GM23248 (cell line): ENCODE measurements around the gene ATF6. TPM values are rescaled to one million over a fixed set of nuclear protein-coding genes. Genes with fewer than 3 reads are reported as not detected.

Experiments
- DNase-seq: peaks from one replicate; pipeline ENCODE4 v3.0.0-alpha.2; 2015
- H2AFZ ChIP-seq: fragments of 200-600 bp; sonication (generic); 2 replicates; pipeline ENCODE4 v1.6.1; 2016; ENCODE audit warnings: antibody characterized with exemption
- H3F3A ChIP-seq: fragments of 200-600 bp; sonication (generic); 2 replicates; pipeline ENCODE4 v1.6.1; 2016; ENCODE audit warnings: mild to moderate bottlenecking, antibody characterized with exemption, mixed run types; ENCODE audit not compliant: insufficient read depth
- H3K27ac ChIP-seq: fragments of 200-600 bp; sonication (generic); 2 replicates; pipeline ENCODE4 v1.5.1; 2016; ENCODE audit warnings: mild to moderate bottlenecking
- H3K27me3 ChIP-seq: fragments of 200-600 bp; sonication (generic); replicated peaks from 2 replicates; pipeline ENCODE4 v1.6.1; 2016; ENCODE audit warnings: mild to moderate bottlenecking; ENCODE audit not compliant: insufficient read depth
- H3K36me3 ChIP-seq: fragments of 200-600 bp; sonication (generic); 2 replicates; pipeline ENCODE4 v1.6.1; 2016; ENCODE audit warnings: low read depth, mild to moderate bottlenecking
- H3K4me1 ChIP-seq: fragments of 200-600 bp; sonication (generic); 2 replicates; pipeline ENCODE4 v1.6.1; 2016; ENCODE audit warnings: mild to moderate bottlenecking; ENCODE audit not compliant: insufficient read depth
- H3K4me2 ChIP-seq: fragments of 200-600 bp; sonication (generic); one replicate; pipeline ENCODE4 v1.6.1; 2016; ENCODE audit warnings: mild to moderate bottlenecking; ENCODE audit not compliant: unreplicated experiment
- H3K4me3 ChIP-seq: fragments of 200-600 bp; sonication (generic); 2 replicates; pipeline ENCODE4 v1.5.1; 2016; ENCODE audit warnings: mild to moderate bottlenecking
- H3K79me2 ChIP-seq: fragments of 200-600 bp; sonication (generic); 2 replicates; pipeline ENCODE4 v1.6.1; 2016; ENCODE audit warnings: mild to moderate bottlenecking; ENCODE audit not compliant: insufficient read depth
- H3K9ac ChIP-seq: fragments of 200-600 bp; sonication (generic); 2 replicates; pipeline ENCODE4 v1.6.1; 2016; ENCODE audit warnings: mild to moderate bottlenecking
- H3K9me2 ChIP-seq: fragments of 200-600 bp; sonication (generic); 2 replicates; pipeline ENCODE4 v1.6.1; 2016; ENCODE audit warnings: mixed run types, mild to moderate bottlenecking, moderate library complexity; ENCODE audit not compliant: insufficient read depth
- H3K9me3 ChIP-seq: fragments of 200-600 bp; sonication (generic); one replicate; pipeline ENCODE4 v1.6.1; 2017; ENCODE audit warnings: low read depth
- H4K20me1 ChIP-seq: fragments of 200-600 bp; sonication (generic); 2 replicates; pipeline ENCODE4 v1.6.0; 2016; ENCODE audit not compliant: insufficient read depth
- EZH2 ChIP-seq: fragments of 200-600 bp; sonication (generic); IDR thresholded peaks from 2 replicates; pipeline ENCODE4 v1.6.1; 2018; ENCODE audit warnings: antibody characterized with exemption, mild to moderate bottlenecking; ENCODE audit not compliant: insufficient read depth, poor library complexity, severe bottlenecking
- EZH2phosphoT487 ChIP-seq: fragments of 200-600 bp; sonication (generic); IDR thresholded peaks from 2 replicates; pipeline ENCODE4 v1.6.1; 2018; ENCODE audit warnings: antibody characterized with exemption, moderate library complexity, mild to moderate bottlenecking, low read depth; ENCODE audit not compliant: insufficient read depth
- WGBS, 2 experiments: methylation state at CpG; one replicate each; pipeline ENCODE4 v1.1.6; 2015 to 2017; ENCODE audit warnings: low lambda C conversion rate in 2 of 2, low coverage in 1 of 2; ENCODE audit errors: missing lambda C conversion rate in 2 of 2; 5-methylcytosine and 5-hydroxymethylcytosine counted together
- in situ Hi-C: fragments of 300-500 bp; cut with MboI; formaldehyde crosslinking; loops from 2 replicates; pipeline ENCODE4 v1.15.0; 2020
- polyA plus RNA-seq: library from polyadenylated mRNA; unstranded; fragments of >200 nt; fragmentation: Nextera tagmentation; extraction: Ambion mirVana; gene quantifications from 2 replicates; pipeline ENCODE4 v1.2.1, GENCODE V29; 2016
- total RNA-seq: library from RNA; depleted of rRNA; stranded (reverse); fragments of >200 nt; shearing (Covaris generic); gene quantifications from 2 replicates; pipeline ENCODE4 v1.2.3, GENCODE V29; 2014

Gene ATF6
- total and polyA plus RNA-seq, 2 experiments from 2014 or later = 14.8 to 19.8 TPM

DNA sequence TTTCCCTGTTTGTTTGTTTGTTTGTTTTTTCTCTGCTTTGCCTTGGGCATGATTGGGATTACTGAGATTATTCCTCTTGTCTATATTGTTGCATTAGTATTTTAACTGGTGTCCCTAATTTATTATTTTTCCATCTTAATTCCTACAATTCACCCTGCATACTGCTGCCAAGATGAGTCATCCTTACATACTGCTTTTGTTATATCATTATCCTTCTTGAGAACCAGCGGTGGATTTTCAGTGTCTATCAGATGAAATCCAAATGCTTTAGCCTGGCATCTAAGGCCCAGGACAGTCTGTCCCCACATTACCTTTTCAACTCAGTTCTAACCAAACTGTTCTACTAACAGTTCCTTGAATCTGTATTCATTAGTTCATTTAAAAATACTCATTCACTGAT is 155.9 kb downstream of the ATF6 start:
- WGBS, 2 experiments = 12 to 14% methylated on average over 1 of the region's 1 CpG
- in situ Hi-C loops = no loop called here
- DNase-seq = peak; percentile 83

DNA sequence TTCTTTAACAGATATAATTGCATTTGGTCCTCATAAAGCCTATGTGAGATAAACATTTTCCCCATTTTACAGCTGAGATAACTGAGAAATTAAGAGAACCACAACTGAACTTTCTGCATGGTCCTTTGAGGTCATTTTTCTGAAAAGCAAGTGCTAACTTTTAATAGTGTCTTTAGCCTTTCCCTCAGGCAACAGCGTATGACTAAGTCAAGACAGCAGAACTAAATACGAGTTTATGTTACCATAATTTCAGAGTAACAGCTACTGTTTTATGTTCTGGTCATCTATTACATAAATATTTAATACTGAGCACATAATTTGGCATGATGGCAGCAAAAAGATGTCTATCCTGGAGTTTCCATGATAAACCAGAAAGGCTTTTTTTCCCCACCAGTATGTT is 161.9 kb downstream of the ATF6 start:
- Histone ChIP-seq H2AFZ (no peak overlapping the region), H3K9me3 (no peaks in the 10 kb centered on the region), H3K9ac (no peak overlapping the region), H3F3A (peaks cover 10% of the 10 kb centered on the region), H3K36me3 (no peaks in the 10 kb centered on the region), H4K20me1 (no peaks in the 10 kb centered on the region), H3K79me2 (no peaks in the 10 kb centered on the region), H3K27me3 (no peaks in the 10 kb centered on the region), H3K4me3 (no peak overlapping the region), H3K27ac (no peak overlapping the region), H3K4me2 (no peak overlapping the region), H3K9me2 (no peaks in the 10 kb centered on the region), H3K4me1 (peaks cover 19% of the 10 kb centered on the region)
- in situ Hi-C loops = no loop called here
- TF ChIP-seq EZH2phosphoT487 (no peak), EZH2 (no peak)
- 86 to 89% methylated on average over 2 of the region's 2 CpGs for WGBS, 2 experiments
- no peak for DNase-seq

More for the DNA sequence above, 155.9 kb downstream of the ATF6 start:
- Histone ChIP-seq H3K27ac (peak overlapping the region; percentile 92), H3K4me3 (no peak overlapping the region), H3K9me3 (no peaks in the 10 kb centered on the region), H3K79me2 (no peaks in the 10 kb centered on the region), H3K9me2 (no peaks in the 10 kb centered on the region), H4K20me1 (no peaks in the 10 kb centered on the region), H3K27me3 (no peaks in the 10 kb centered on the region), H3F3A (peaks cover 23% of the 10 kb centered on the region), H3K4me1 (peaks cover 22% of the 10 kb centered on the region), H3K9ac (no peak overlapping the region), H3K4me2 (peak overlapping the region; percentile 27), H2AFZ (no peak overlapping the region), H3K36me3 (no peaks in the 10 kb centered on the region)
- TF ChIP-seq EZH2 = no peak
- TF ChIP-seq EZH2phosphoT487 = no peak

DNA sequence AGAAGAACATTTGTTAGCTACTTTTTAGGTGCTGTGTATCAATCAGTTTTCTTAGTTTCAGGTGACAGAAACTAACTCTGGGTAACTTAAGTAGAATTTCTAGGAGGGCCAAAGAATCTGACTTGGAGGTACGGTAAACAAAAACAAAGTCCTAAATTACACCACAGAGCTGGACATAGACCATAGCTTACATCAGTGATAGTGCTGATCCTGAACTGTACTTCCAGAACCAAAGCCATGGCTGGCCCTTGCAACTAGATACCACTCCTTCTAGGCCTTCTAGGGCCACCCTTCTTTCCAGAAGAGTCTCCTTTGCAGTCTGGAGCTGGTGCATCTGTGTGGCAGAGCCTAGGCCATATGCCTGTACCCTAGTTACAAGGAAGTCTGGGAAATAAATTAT is 163.0 kb downstream of the ATF6 start:
- Histone ChIP-seq H4K20me1 (no peaks in the 10 kb centered on the region), H3K79me2 (no peaks in the 10 kb centered on the region), H3K9me3 (no peaks in the 10 kb centered on the region), H3K4me3 (no peak overlapping the region), H3K9me2 (no peaks in the 10 kb centered on the region), H3K4me1 (peaks cover 19% of the 10 kb centered on the region), H3K27me3 (no peaks in the 10 kb centered on the region), H3K4me2 (no peak overlapping the region), H3F3A (peaks cover 10% of the 10 kb centered on the region), H3K27ac (peak overlapping the region; percentile 56; the same call in 1 of the 2 replicates), H3K36me3 (no peaks in the 10 kb centered on the region), H3K9ac (no peak overlapping the region), H2AFZ (no peak overlapping the region)
- TF ChIP-seq EZH2 (no peak), EZH2phosphoT487 (no peak)
- no peak for DNase-seq
- 59 to 79% methylated on average over 1 of the region's 1 CpG for WGBS, 2 experiments
- in situ Hi-C loops = no loop called here

DNA sequence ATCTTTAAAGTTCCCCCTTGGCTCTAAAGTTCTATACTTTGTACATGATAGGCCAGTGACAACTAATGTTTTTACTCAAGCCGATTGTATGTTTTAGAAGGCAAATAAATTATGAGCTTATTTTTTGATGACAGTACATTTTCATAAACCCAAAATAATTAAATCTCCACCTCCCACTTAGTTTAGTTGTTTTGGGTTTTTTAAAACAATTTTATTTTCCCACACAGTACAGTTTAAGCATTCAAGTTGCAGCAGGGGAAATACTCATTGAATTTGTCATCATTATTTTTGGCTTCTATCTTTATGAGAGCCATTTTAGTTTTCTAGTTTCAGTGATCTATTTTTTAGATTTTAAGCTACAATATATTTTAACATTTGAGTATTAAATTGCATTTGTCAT is 163.9 kb downstream of the ATF6 start:
- in situ Hi-C loops = no loop called here
- H3K79me2 ChIP-seq = no peaks in the 10 kb centered on the region
- H3K36me3 ChIP-seq = no peaks in the 10 kb centered on the region
- H3K27me3 ChIP-seq = no peaks in the 10 kb centered on the region
- H3K4me2 ChIP-seq = peak overlapping the region; percentile 64
- no peaks in the 10 kb centered on the region for H4K20me1 ChIP-seq
- no peak overlapping the region for H3K4me3 ChIP-seq
- TF ChIP-seq EZH2 (no peak), EZH2phosphoT487 (no peak)
- DNase-seq = peak; percentile 71
- peak overlapping the region; percentile 35 for H2AFZ ChIP-seq
- 2 to 8% methylated on average over 1 of the region's 1 CpG for WGBS, 2 experiments
- no peaks in the 10 kb centered on the region for H3K9me2 ChIP-seq
- peak overlapping the region; percentile 41 for H3K9ac ChIP-seq
- peak overlapping the region; percentile 56 for H3K27ac ChIP-seq
- H3K9me3 ChIP-seq = no peaks in the 10 kb centered on the region
- peaks cover 10% of the 10 kb centered on the region for H3F3A ChIP-seq
- H3K4me1 ChIP-seq = peaks cover 19% of the 10 kb centered on the region

DNA sequence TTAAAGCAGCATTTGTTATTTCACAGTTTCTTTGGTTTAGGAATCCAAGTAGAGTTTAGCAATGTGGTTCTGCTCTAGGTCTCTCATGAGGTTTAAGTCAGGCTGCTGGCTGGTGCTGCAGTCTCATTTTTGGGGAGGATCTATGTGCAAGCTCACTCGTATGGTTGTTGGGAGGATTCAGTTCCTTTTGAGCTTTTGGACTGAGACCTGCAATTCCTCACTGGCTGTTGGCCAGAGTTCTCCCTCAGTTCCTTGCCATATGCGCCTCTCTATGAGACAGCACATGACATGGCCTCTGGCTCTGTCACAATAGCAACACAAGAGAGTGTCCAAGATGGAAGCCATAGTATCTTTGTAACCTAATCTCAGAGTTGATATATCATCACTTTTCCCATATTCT is 166.5 kb downstream of the ATF6 start:
- no peak overlapping the region for H3K4me2 ChIP-seq
- H3K4me3 ChIP-seq = no peak overlapping the region
- H3K27ac ChIP-seq = no peak overlapping the region
- no peaks in the 10 kb centered on the region for H3K27me3 ChIP-seq
- no peaks in the 10 kb centered on the region for H3K9me2 ChIP-seq
- H3K79me2 ChIP-seq = no peaks in the 10 kb centered on the region
- DNase-seq = no peak
- in situ Hi-C loops = no loop called here
- no peaks in the 10 kb centered on the region for H4K20me1 ChIP-seq
- H3K9ac ChIP-seq = no peak overlapping the region
- H3K36me3 ChIP-seq = no peaks in the 10 kb centered on the region
- H2AFZ ChIP-seq = no peak overlapping the region
- WGBS, 2 experiments = 67 to 68% methylated on average over 2 of the region's 2 CpGs
- peaks cover 10% of the 10 kb centered on the region for H3F3A ChIP-seq
- TF ChIP-seq EZH2phosphoT487 (no peak), EZH2 (no peak)
- peaks cover 19% of the 10 kb centered on the region for H3K4me1 ChIP-seq
- no peaks in the 10 kb centered on the region for H3K9me3 ChIP-seq
